NCI-H510A treated with DMSO at 0.1 percent for 48 hours (cell line): ENCODE measurements around the gene METTL25B.

ENCODE experiments used
- DNase-seq: peaks from one replicate; lab custom pipeline; 2025; lab: John Stamatoyannopoulos, UW

The METTL25B gene

GRCh38 chr1:156700736-156701531, 27.3 kb upstream of the METTL25B start:
- DNase-seq = no peak

DNA sequence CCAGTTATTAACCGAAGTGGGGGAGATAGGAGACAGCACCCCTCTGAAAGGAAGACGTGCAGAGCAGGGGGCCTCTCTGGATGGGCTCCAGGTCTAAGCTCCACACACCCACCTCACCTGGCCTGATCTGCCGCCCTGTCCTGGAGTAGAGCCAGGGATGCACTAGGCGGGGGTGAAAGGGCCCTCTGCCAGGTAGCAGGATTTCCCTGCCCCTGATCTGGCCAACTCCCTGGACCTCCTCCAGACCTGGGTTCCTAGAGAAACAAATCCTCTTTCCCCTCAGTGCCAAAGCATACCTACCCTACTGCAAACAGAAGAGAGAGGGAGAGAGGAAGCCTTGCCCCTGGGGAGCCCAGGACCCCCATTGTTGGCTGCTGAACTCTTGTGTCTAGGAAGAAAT, 24.9 kb upstream of the METTL25B start:
- DNase-seq = no peak

DNA sequence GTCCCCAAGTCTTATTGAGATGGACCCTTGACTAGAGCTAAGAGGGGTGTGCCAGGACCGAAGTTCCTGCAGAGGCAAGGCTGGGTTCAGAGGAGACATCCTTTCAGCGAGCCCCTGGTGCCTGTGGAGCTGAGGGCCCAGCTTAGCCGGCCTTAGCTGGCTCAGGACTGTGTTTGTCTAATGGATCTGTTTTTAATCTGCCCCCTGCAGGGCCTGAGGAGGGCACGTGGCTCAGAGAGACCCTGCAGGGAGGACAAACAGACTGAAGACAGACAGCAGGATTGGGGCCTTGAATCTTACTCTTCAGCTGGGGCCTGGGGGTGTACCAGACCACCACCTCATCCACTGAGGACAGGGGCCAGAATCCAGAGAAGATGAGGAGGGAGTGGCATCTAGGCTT, 24.5 kb upstream of the METTL25B start:
- no peak for DNase-seq

GRCh38 chr1:156704166-156704711, 24.0 kb upstream of the METTL25B start:
- DNase-seq = no peak

DNA sequence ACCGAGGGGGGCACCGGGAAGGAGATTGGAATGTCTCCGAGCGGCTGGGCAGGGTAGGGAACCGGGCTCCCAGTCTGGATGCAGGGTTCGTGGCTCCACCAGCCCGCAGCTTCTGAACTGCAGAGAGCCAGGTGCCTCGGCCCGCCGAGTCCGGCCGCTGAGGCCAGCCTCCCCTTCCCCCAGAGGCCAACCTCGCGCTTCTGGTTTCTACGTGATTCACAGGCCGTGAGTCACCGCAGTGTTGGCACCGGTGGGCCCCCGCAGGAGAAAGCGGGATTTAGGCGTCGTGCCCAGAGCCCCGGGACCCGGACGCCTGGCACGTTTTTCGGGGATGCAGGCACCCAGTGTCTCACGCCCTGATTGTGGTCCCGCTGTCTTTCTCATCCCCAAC, 23.3 kb upstream of the METTL25B start:
- no peak for DNase-seq

GRCh38 chr1:156705321-156705917, 22.9 kb upstream of the METTL25B start, which contains the start of gene CRABP2:
CRABP2 (minus strand) TSS chr1:156705583; CDS start chr1:156705446, 137 bp downstream.
- DNase-seq = peak; percentile 81

DNA sequence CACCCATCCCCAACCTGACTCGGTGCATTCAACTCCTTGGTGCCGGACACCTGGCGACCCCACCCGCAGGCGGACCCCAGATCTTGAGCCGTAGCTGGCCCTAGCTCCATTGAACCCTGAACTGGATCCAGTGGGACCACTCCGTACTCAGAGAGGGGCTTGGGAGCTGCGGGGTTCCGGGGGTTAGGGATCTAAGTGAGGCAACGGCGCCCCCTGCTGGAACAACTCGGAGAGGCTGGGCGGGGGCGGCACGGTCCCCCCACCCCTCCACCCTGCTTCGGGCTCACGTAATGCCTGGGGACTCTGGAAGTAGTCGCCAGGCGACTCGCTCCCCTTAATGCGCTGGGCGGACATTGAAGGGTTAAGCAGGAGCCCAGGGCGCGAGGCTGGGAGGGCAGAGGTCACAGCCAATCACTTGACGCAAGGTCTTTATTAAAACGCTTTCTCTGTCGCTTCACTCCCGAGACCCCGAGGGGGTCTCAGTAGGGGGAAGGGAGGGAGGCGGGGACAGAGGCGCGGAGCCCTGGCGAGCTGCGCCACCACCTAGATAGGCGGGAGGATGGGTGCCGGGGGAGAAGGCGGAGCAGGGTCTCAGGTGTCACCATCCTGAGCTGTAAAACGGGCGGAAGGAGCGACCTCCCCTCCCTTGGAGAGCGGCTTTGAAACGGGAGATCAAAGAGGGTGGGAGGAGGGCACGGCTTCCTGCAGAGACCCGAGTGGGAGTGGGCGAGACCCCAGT, 22.2 kb upstream of the METTL25B start:
- DNase-seq = peak; percentile 91

DNA sequence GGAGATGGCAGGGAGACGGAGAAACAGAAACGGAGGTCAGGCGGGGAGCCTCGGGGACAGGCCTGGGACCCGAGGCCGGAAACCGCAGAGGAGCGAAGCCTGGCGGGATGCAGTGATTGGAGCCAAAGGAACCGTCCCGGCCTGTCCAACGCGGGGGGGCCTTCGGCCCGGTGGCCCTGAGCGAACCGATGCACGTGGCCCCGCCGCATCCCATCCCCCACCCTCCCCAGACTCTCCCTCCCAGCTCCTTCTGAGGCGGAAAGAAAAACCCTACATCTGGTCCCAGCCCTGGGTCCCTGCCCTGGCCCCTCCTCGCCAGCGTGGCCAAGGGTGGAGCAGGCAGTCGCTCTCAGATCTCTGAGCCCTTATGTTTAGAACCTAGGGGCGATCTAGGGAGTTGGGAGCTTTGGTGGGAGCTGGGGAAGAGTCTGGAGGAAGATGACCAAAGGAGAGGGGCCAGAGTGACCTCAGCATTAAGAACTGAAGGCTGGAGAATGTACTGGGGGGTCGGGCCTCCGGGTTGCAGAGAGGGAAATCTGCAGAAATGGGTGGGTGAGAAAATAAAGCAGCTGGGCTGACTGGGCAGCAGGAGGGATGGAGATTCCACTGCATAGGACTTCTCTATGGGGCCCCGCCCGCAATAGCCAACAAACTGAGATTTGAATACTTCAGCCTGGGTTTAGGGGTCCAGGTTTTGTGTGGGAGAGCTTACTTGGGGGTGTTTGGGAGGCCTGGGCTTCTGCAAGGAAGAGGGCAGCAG, 21.4 kb upstream of the METTL25B start:
- no peak for DNase-seq

DNA sequence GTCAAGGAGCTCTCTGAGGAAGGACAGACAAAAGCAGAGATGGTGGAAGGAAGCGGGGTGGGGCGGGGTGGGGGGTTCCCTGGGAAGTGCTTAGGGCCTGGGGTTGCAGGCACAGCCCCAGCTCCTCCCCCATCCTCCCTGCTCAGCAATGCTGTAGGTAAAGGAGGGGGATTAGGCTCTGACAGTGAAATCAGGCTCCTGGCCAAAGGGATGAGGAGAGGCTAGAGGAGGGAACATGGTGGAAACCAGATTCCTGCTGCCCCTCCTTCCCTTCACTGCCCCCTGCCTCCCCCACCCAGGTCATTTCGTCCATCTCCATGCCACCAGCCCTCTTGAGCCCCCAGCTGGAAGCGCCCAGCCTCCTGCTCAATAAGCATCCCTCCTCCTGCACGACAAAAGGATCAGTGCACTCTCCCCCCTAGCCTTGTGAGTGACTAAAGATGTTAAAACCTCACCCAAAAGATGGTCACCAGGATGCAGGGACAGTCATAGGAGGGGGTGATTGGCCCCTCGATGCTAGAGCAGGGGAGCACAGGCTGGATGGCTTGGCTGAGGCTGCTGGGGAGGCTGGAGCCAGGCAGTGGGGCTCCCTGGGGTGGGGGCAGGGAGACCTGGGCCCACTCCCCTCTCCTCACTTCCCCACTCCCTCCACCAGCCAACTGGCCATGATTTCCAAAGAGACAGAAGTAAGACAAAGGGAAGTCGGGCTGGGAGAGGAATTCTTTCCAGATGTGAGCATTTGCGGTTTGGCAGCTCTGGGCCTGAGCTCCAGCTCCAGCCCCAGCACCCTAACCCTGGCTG, 20.7 kb upstream of the METTL25B start:
- DNase-seq = no peak

DNA sequence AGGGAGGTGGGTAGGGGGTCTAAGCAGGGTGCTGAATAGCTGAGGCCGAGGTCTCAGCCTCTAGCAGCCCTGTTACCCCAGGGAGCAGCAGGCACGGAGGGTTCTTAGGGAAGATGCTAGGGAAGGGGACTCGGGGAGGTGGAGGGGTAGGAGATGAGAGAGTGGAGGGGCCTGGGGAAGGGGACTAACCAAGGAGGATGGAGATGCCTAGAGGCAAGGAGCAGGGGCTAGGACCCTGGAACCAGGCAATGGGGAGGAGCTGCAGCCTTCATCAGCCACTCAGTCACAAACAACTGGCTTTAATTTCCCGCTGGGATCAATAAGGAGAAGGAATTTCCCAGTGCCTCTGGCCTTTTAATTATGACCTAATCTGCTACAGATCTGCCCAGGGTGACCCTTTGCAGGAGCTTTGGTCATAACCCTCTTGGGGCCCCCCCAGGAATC, 20.0 kb upstream of the METTL25B start:
- no peak for DNase-seq

DNA sequence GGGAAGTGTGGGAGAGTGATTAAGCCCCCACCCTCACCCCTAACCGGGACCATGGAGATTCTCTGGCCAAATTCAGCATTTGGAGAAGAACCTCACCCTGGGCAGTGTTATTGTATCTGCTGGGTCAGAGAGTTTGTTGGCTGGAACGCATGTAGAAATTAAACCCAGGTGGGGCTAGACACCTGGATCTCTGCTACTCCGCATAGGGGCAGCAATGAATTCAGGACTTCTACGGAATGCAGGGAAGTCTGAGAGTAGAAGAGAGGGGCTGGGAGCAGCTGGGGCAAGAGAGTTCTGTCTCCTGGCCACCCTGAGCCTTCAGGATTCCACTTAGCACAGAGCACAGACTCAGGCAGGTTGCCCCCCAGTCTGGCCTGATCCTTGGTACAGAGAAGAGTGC, 19.2 kb upstream of the METTL25B start:
- no peak for DNase-seq

DNA sequence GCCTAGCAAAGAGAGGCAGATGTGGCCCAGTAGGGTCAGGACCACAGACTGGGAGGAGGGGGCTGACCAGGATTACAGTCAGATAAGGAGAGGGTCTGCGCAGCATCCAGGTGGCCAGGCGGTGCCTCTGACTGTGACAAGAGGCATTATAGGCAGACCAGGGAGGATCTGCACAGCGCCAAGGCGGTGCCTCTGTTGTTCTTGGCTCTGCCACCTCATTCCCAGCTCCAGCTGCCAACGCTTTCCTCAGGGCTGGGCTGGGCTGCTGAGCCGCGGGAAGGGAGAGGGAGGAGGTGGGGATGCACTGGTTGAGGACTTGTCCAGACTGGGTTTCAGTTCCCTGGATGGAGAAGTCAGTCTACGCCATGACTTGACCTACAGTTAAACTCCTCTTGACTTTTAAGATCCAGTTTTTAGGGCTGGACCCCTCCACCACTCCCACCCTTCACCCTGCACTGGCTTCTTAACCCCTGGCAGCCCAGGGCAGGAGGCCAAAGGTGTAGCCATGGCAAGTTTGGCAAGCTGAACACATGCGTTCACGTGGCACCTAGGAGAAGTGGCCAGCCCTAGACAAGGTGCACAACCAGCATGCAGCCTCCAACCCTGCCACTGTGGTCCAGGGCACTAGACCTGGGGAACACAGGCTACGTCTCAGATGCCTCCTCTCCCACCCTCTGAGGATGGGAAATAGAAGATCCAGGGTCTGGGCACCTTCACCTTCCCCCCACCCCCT, 18.3 kb upstream of the METTL25B start:
- DNase-seq = no peak

DNA sequence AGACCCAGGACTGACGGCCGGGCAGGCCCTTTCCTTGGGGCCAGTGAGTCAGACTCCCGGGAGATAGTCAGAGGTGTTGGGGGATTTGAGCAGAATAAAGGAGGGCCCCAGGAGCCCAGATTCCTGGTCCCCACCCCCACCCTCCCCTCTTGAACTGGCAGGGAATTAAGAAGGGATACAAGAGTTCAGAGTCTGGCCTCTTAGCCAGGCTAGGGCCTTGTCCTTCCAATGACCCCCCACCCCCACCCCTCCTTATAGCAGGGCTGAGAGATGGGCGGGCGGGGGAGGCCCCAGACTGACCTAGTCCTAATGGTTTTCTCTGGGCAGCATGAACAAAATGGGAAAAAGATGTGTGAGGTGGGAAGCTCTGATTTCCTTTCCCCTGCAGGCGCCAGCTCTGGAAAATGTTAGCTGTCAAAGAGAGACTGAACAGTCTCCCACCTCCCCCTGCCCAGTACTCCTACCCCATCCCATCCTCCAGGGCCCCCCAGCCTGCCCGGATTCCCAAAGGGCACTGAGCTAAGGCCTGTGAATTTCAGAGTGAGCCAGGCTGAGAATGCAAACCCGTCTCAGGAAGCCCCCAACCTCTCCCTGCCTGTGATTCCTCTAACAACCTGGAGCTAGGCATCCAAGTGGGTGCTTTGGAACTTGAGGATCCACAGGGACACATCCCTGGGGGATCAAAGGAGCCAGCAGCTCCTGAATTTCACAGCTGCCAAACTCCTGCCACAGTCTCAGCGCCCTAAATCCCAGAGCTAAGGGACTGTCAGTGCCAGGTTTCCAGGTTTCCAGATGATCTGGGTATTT, 17.1 kb upstream of the METTL25B start:
- no peak for DNase-seq

DNA sequence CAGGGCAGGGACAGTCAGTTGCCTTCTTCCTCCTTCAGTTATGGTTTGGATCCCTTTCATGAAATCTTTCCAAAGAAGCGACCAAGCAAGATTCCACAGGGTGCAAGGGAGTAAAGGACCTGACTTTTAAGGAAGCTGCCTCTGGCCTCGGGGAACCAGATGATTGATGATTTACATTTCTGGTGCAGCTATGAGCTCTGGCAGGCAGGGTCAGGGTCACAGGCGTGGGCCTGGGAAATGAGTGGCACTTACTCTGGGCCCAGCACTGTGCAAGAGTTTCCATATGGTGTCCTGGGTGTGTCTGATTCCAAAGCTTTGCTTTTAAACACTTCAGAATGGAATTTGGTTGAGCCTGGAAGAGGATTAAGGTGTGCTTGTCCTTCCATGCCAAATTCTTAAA, 15.6 kb upstream of the METTL25B start:
- no peak for DNase-seq

DNA sequence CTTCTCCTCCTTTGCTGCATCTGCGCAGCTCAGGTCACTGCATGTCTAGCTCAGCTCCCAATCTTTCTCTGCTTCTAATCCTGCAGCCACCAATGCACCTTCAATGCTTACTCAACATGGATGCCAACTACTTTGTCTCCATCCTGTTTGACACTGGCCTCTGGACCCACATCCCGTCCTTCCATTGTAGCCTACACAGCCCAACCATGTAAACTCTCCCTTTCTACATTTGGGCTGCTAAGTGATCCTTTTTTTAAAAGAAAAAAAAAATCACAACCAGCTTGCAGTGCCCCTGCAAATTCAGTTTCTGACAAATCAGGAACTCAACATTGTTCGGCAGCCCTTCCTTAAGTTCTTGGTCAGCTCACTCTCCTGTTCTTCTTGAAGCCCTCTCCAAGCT, 13.4 kb upstream of the METTL25B start:
- DNase-seq = no peak

GRCh38 chr1:156717351-156717750, 10.9 kb upstream of the METTL25B start:
- DNase-seq = no peak

- DNase-seq = no peak
Observed at GRCh38 chr1:156721131-156721530, 7.1 kb upstream of the METTL25B start.

GRCh38 chr1:156721535-156721934, 6.7 kb upstream of the METTL25B start:
- no peak for DNase-seq

DNA sequence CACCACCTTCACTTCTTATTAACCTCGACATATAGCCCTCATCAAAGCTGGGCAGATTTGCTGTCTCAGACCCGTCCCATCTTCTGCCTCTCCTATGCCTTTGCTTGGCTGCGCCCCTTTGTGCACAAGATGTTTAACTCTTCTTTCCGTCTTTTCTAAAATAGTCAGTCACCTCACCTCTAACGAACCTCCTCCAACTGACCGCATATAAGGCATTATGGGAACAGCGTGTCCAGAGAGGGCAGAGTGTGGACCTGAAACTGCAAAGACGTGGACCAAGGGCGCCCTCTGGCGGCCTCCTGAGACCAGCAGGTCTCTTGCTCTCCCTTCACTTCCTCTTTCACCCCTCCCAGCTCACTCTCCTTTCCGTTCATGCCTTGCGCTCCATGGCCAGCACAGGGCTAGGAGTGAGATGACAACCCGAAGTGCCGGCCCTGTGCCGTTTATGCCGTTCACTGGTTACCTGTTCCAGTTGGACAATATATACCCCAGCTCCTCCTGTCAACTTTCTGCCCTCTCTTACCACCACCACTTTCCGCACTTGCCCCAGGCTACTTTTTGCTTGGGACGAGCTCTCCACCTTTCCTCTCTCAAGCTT, 2.5 kb upstream of the METTL25B start:
- DNase-seq = peak; percentile 94
